ENCODE results near the gene C5orf46. TPM values are rescaled to one million over a fixed set of nuclear protein-coding genes. Genes with fewer than 3 reads are reported as not detected.
A peak's percentile ranks its signal among the peaks of the same experiment; 100 is the strongest.

C5orf46 gene
- total RNA-seq, 6 donors from 2014 or later, result not detected

DNA sequence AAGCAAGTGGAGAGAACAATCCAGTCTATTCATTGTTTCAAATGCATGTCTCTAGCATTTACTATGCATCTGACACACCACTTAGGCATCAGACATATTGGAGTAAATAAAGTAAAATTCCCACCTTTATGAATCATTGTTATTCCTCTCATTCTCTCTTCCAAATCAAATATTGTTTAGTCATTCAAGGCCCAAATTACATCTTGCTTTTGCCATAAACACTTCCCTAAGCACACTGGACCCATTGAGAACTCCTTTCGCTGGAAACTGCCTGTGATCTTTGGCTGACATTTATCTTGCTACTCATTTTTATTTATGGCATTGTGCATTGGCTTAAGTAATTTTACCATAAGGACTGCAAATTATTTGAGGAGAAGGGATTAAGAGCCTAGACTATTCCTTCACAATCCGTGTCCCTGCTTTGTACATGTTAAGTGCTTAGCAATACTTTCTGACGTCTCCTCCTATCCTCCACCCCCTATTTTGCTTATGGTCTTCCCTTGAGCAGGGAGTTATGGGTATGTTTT is 7.4 kb downstream of the C5orf46 start:
- no peak for DNase-seq
- Histone ChIP-seq H3K4me3 (no peak overlapping the region), H3K4me1 (no peaks in the 10 kb centered on the region), H3K27me3 (no peaks in the 10 kb centered on the region), H3K27ac (no peak overlapping the region), H3K9me3 (no peaks in the 10 kb centered on the region), H3K36me3 (no peaks in the 10 kb centered on the region)
- 83 to 97% methylated on average over 3 of the region's 3 CpGs for WGBS, 2 donors
- ATAC-seq (ENCODE audit: low FRiP score in 2 of 2), result no peak
- TF ChIP-seq EP300 (IDR thresholded peaks at IDR 0.05) (no peak), POLR2AphosphoS5 (IDR thresholded peaks at IDR 0.05) (no peak), POLR2A (IDR thresholded peaks at IDR 0.05) (no peak)
- TF ChIP-seq, protein P1, sequence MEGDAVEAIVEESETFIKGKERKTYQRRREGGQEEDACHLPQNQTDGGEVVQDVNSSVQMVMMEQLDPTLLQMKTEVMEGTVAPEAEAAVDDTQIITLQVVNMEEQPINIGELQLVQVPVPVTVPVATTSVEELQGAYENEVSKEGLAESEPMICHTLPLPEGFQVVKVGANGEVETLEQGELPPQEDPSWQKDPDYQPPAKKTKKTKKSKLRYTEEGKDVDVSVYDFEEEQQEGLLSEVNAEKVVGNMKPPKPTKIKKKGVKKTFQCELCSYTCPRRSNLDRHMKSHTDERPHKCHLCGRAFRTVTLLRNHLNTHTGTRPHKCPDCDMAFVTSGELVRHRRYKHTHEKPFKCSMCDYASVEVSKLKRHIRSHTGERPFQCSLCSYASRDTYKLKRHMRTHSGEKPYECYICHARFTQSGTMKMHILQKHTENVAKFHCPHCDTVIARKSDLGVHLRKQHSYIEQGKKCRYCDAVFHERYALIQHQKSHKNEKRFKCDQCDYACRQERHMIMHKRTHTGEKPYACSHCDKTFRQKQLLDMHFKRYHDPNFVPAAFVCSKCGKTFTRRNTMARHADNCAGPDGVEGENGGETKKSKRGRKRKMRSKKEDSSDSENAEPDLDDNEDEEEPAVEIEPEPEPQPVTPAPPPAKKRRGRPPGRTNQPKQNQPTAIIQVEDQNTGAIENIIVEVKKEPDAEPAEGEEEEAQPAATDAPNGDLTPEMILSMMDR (IDR thresholded peaks at IDR 0.05), result no peak

DNA sequence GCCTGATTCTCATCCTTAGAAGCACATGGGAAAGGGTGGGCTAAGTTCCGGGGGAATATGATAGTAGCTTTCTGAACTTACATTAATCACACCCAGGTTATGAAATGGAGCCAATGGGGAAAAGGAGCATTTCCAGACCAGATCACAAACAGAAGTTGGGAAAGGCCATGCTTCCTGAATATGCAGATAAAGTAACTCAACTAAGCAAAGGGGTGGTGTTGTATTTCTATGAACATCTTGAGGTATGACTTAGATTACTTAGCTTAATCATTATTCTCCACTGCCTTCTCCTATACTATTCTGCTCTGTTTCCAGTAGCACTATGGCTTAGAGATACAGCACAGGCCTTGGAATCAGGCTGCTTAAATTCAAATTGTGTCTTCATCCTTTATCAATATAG is 10.5 kb downstream of the C5orf46 start:
- ATAC-seq (ENCODE audit: low FRiP score in 2 of 2) (no peak), DNase-seq (no peak)
- Histone ChIP-seq H3K4me1 (peaks cover 0 to 7% (median 0%) of the 10 kb centered on the region in 4 donors), H3K27ac (no peak overlapping the region), H3K27me3 (no peaks in the 10 kb centered on the region), H3K9me3 (no peaks in the 10 kb centered on the region), H3K4me3 (no peak overlapping the region), H3K36me3 (no peaks in the 10 kb centered on the region)
- 83 to 94% methylated on average over 1 of the region's 1 CpG for WGBS, 2 donors
- no peak for TF ChIP-seq POLR2A (IDR thresholded peaks at IDR 0.05)
- no peak for TF ChIP-seq POLR2AphosphoS5 (IDR thresholded peaks at IDR 0.05)
- TF ChIP-seq, protein P1 (IDR thresholded peaks at IDR 0.05), result no peak
- no peak for TF ChIP-seq EP300 (IDR thresholded peaks at IDR 0.05)

DNA sequence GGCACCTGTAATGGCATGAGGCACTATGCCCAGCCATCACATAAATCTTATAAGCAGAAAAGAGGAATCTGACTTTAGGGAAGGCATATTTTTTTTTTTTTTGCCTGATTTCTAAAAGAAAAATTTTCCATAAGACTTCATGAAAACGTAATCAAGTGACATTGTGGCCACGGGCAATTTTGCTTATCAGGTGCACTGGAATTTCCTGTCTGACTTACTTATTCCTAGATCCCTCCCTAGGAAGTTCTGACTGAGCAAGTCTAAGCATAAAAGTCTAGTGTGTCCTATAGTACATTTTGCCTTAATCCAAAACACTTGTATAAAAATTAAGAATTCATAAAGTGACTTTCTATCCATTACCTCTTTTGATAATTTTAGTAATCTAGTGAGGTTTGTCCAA is 12.5 kb downstream of the C5orf46 start:
- H3K4me3 ChIP-seq, result no peak overlapping the region
- H3K27me3 ChIP-seq, result no peaks in the 10 kb centered on the region
- 31 to 36% methylated on average over 2 of the region's 2 CpGs for WGBS, 2 donors
- peaks cover 0 to 7% (median 0%) of the 10 kb centered on the region in 4 donors for H3K4me1 ChIP-seq
- ATAC-seq (ENCODE audit: low FRiP score in 2 of 2) (no peak), DNase-seq (no peak)
- H3K9me3 ChIP-seq, result no peaks in the 10 kb centered on the region
- TF ChIP-seq POLR2AphosphoS5 (IDR thresholded peaks at IDR 0.05) (no peak), POLR2A (IDR thresholded peaks at IDR 0.05) (no peak), EP300 (IDR thresholded peaks at IDR 0.05) (no peak)
- TF ChIP-seq, protein P1 (IDR thresholded peaks at IDR 0.05), result no peak
- H3K36me3 ChIP-seq, result no peaks in the 10 kb centered on the region
- H3K27ac ChIP-seq, result no peak overlapping the region

DNA sequence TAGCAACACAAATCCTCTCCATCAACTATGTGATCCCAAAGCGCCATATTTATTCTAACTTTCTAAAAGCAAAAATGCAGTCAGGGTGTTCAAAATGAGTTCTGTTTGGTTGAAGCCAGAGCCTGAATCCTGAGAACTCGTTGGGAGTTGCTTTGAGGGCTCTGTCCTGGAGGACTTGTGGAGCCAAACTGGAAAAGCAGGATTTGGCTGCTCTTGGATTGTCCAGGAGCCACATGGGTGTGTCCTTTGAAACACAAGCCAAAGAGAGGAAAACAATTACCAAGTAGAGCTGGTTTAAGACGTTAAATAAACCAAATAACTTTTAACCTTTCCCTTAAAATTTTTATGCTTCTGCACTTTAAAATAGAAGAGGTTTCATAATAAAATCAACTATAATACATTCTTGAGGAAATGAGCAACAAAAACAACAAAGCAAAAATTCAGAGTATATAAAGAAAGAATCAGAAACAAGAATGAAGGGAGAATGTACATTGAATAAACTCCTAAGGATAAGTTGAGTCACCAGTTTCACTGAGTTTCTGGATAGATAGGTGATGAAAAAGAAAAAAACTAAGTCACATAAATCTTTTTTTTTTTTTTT is 13.5 kb downstream of the C5orf46 start:
- Histone ChIP-seq H3K36me3 (no peaks in the 10 kb centered on the region), H3K27ac (no peak overlapping the region), H3K27me3 (no peaks in the 10 kb centered on the region), H3K4me3 (no peak overlapping the region), H3K4me1 (peaks cover 0 to 7% (median 0%) of the 10 kb centered on the region in 4 donors), H3K9me3 (no peaks in the 10 kb centered on the region)
- WGBS, 2 donors, result 44 to 53% methylated on average over 3 of the region's 3 CpGs
- TF ChIP-seq POLR2A (IDR thresholded peaks at IDR 0.05), result no peak
- no peak for TF ChIP-seq EP300 (IDR thresholded peaks at IDR 0.05)
- TF ChIP-seq POLR2AphosphoS5 (IDR thresholded peaks at IDR 0.05), result no peak
- TF ChIP-seq, protein P1 (IDR thresholded peaks at IDR 0.05), result no peak
- DNase-seq (peak in 1 of 2 donors; percentile 79), ATAC-seq (ENCODE audit: low FRiP score in 2 of 2) (peak; percentile 59 to 62)

DNA sequence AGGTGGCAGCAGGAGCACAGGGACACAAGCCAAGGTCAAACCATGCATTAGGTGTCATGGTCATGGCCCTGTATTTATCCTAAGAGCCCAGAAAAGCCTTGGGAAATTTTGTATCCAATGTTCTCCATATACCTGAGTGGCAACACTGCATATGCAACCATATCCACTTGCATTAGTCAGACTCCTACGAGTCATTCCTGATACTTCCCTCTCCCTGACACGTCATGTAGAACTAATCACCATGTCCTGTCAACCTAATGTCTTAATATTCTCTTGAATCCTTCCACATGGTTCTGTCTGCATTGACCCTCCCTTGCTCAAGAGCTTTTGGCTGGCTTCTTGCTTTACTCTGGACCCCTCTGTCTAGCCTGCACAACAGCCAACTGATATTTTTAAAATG is 18.4 kb downstream of the C5orf46 start:
- Histone ChIP-seq H3K27me3 (no peaks in the 10 kb centered on the region), H3K36me3 (no peaks in the 10 kb centered on the region), H3K9me3 (no peaks in the 10 kb centered on the region), H3K4me1 (no peaks in the 10 kb centered on the region), H3K27ac (no peak overlapping the region), H3K4me3 (no peak overlapping the region)
- TF ChIP-seq, protein P1 (IDR thresholded peaks at IDR 0.05), result no peak
- no peak for TF ChIP-seq POLR2AphosphoS5 (IDR thresholded peaks at IDR 0.05)
- TF ChIP-seq POLR2A (IDR thresholded peaks at IDR 0.05), result no peak
- no peak for TF ChIP-seq EP300 (IDR thresholded peaks at IDR 0.05)
- DNase-seq (no peak), ATAC-seq (ENCODE audit: low FRiP score in 2 of 2) (no peak)
- WGBS, 2 donors, result 74 to 76% methylated on average over 2 of the region's 2 CpGs
